ENCODE measurements around the gene COA6. TPM values are rescaled to one million over a fixed set of nuclear protein-coding genes. Genes with fewer than 3 reads are reported as not detected.

The COA6 gene
- total RNA-seq, 1 experiment from 2014 or later = 47.9 TPM

GRCh38 chr1:234431255-234431654, 58.0 kb downstream of the COA6 start:
- H3K9me3 Mint-ChIP-seq = no peaks in the 10 kb centered on the region
- no peak overlapping the region for H3K4me3 Mint-ChIP-seq
- TF ChIP-seq NFE2L1 (CRISPR knock-in tag; IDR thresholded peaks at IDR 0.05) = no peak
- TF ChIP-seq ARID4B (CRISPR knock-in tag; IDR thresholded peaks at IDR 0.05; ENCODE audit: borderline replicate concordance) = no peak
- no peak for TF ChIP-seq PRRX2 (CRISPR knock-in tag; IDR thresholded peaks at IDR 0.05)
- TF ChIP-seq CREB1 (CRISPR knock-in tag; IDR thresholded peaks at IDR 0.05) = no peak
- no peak for TF ChIP-seq NFATC4 (CRISPR knock-in tag; IDR thresholded peaks at IDR 0.05)
- TF ChIP-seq NR3C1 (CRISPR knock-in tag; conservative IDR thresholded peaks at IDR 0.05; ENCODE audit: low read depth) = no peak
- TF ChIP-seq RELA (CRISPR knock-in tag; IDR thresholded peaks at IDR 0.05; ENCODE audit: borderline replicate concordance) = no peak
- TF ChIP-seq CREM (CRISPR knock-in tag; IDR thresholded peaks at IDR 0.05) = no peak
- no peak for TF ChIP-seq IRF2 (CRISPR knock-in tag; IDR thresholded peaks at IDR 0.05; ENCODE audit: borderline replicate concordance, low read depth)
- no peak for TF ChIP-seq ATF3 (CRISPR knock-in tag; conservative IDR thresholded peaks at IDR 0.05)
- no peak for TF ChIP-seq SMAD3 (CRISPR knock-in tag; IDR thresholded peaks at IDR 0.05; ENCODE audit: borderline replicate concordance)
- TF ChIP-seq ELF4 (CRISPR knock-in tag; IDR thresholded peaks at IDR 0.05; ENCODE audit: low read depth) = no peak
- no peak for TF ChIP-seq ZNF671 (CRISPR knock-in tag; IDR thresholded peaks at IDR 0.05)
- no peak for TF ChIP-seq HMGA2 (CRISPR knock-in tag; IDR thresholded peaks at IDR 0.05)
- TF ChIP-seq ZNF317 (CRISPR knock-in tag; IDR thresholded peaks at IDR 0.05; ENCODE audit: borderline replicate concordance, low read depth) = no peak
- TF ChIP-seq ZBTB21 (CRISPR knock-in tag; IDR thresholded peaks at IDR 0.05; ENCODE audit: borderline replicate concordance) = no peak
- TF ChIP-seq JUN (CRISPR knock-in tag; IDR thresholded peaks at IDR 0.05) = no peak
- no peak for TF ChIP-seq TEAD1 (CRISPR knock-in tag; IDR thresholded peaks at IDR 0.05)
- no peak for TF ChIP-seq KAT7 (CRISPR knock-in tag; IDR thresholded peaks at IDR 0.05; ENCODE audit: borderline replicate concordance)
- no peak for TF ChIP-seq ZNF423 (CRISPR knock-in tag; IDR thresholded peaks at IDR 0.05)
- ATAC-seq (no peak), DNase-seq (ENCODE audit: low spot score) (no peak)
- H3K4me1 Mint-ChIP-seq = peaks cover 4% of the 10 kb centered on the region
- H3K27ac Mint-ChIP-seq = no peak overlapping the region
- H3K27me3 Mint-ChIP-seq (ENCODE audit: low read depth) = no peaks in the 10 kb centered on the region
- POLR2A ChIA-PET = no interaction called here
- peaks cover 32% of the 10 kb centered on the region for H3K36me3 Mint-ChIP-seq
- CTCF ChIA-PET = no interaction called here

GRCh38 chr1:234433563-234434285, 60.5 kb downstream of the COA6 start:
- ChIA-PET CTCF (no interaction called here), POLR2A (no interaction called here)
- Mint-ChIP-seq H3K4me3 (no peak overlapping the region), H3K27me3 (ENCODE audit: low read depth) (no peaks in the 10 kb centered on the region), H3K27ac (no peak overlapping the region), H3K4me1 (peaks cover 4% of the 10 kb centered on the region), H3K36me3 (peaks cover 23% of the 10 kb centered on the region), H3K9me3 (no peaks in the 10 kb centered on the region)
- ATAC-seq (no peak), DNase-seq (ENCODE audit: low spot score) (no peak)
- TF ChIP-seq NR3C1 (CRISPR knock-in tag; conservative IDR thresholded peaks at IDR 0.05; ENCODE audit: low read depth) (no peak), SMAD4 (CRISPR knock-in tag; IDR thresholded peaks at IDR 0.05) (no peak), ZNF416 (CRISPR knock-in tag; IDR thresholded peaks at IDR 0.05) (no peak), RORB (CRISPR knock-in tag; IDR thresholded peaks at IDR 0.05) (no peak), ZNF121 (CRISPR knock-in tag; IDR thresholded peaks at IDR 0.05) (no peak), ZNF396 (CRISPR knock-in tag; IDR thresholded peaks at IDR 0.05; ENCODE audit: borderline replicate concordance) (no peak), ESRRA (CRISPR knock-in tag; IDR thresholded peaks at IDR 0.05; ENCODE audit: borderline replicate concordance) (no peak), GRHL2 (CRISPR knock-in tag; IDR thresholded peaks at IDR 0.05; ENCODE audit: insufficient replicate concordance, severe bottlenecking) (no peak), ZMAT4 (CRISPR knock-in tag; IDR thresholded peaks at IDR 0.05) (no peak), FOXJ3 (CRISPR knock-in tag; IDR thresholded peaks at IDR 0.05; ENCODE audit: borderline replicate concordance) (no peak), ETV6 (CRISPR knock-in tag; IDR thresholded peaks at IDR 0.05) (no peak), PRRX2 (CRISPR knock-in tag; IDR thresholded peaks at IDR 0.05) (no peak), ZNF281 (CRISPR knock-in tag; IDR thresholded peaks at IDR 0.05) (no peak)

Measured in WTC11 (cell line).